OCI-LY3 (cell line): Measurements from ENCODE around the gene SIGLEC12.

Source experiments
- EZH2phosphoT487 ChIP-seq: fragments of 200-600 bp; shearing (Covaris generic); IDR thresholded peaks from 2 replicates; pipeline ENCODE4 v1.6.1; 2018; ENCODE audit warnings: antibody characterized with exemption, mixed run types, low read depth
- TF ChIP-seq, protein P1 (sequence below): fragments of 200-600, 300-600 bp; sonication (generic); IDR thresholded peaks from 2 replicates; pipeline ENCODE4 v1.5.1; 2014; ENCODE audit warnings: antibody characterized with exemption, low read length, low read depth

DNA sequence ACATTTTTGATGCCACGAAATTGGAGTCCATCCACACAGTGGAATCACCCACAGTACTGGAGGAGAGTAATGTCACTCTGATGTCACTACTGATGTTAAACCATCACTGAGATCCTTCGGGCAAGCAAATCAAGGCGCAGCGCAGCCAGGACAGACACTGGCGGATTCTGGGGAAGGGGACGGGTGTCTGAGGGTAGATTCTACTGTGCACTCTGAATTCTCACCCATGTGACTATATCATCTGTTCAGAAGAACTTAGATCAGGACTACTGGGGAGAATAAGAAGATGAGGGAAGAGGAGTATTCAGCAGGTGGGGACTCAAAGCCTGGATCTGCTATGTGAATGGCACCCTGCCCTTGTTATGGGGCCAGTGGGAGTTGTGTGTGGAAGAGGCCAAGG is 42.4 kb upstream of the SIGLEC12 start:
- TF ChIP-seq, protein P1, sequence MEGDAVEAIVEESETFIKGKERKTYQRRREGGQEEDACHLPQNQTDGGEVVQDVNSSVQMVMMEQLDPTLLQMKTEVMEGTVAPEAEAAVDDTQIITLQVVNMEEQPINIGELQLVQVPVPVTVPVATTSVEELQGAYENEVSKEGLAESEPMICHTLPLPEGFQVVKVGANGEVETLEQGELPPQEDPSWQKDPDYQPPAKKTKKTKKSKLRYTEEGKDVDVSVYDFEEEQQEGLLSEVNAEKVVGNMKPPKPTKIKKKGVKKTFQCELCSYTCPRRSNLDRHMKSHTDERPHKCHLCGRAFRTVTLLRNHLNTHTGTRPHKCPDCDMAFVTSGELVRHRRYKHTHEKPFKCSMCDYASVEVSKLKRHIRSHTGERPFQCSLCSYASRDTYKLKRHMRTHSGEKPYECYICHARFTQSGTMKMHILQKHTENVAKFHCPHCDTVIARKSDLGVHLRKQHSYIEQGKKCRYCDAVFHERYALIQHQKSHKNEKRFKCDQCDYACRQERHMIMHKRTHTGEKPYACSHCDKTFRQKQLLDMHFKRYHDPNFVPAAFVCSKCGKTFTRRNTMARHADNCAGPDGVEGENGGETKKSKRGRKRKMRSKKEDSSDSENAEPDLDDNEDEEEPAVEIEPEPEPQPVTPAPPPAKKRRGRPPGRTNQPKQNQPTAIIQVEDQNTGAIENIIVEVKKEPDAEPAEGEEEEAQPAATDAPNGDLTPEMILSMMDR = no peak
- TF ChIP-seq EZH2phosphoT487 = no peak
